IMR-90 (cell line): ENCODE results near the gene TM4SF5. TPM values are rescaled to one million over a fixed set of nuclear protein-coding genes. Genes with fewer than 3 reads are reported as not detected.

Experiments
- ATAC-seq: fragments of 200-7000 bp; cut with Tn5 transposase; 2 replicates; pipeline ENCODE4 v1.9.1; 2020; ENCODE audit warnings: low read depth, mild to moderate bottlenecking, moderate library complexity
- BruUV-seq: library from RNA; stranded (reverse); fragments of 400-500 nt; replicated peaks from 2 replicates; lab custom pipeline; 2021; lab: Mats Ljungman, UMichigan
- CTCF ChIA-PET: fragments of 300-600 bp; formaldehyde crosslinking; extraction: SDS; loops from one replicate; lab custom pipeline; 2021; ENCODE audit warnings: antibody characterized with exemption; lab: Yijun Ruan, JAX
- POLR2A ChIA-PET: fragments of 300-600 bp; sonication (Branson Sonifier 250); formaldehyde crosslinking; loops from one replicate; lab custom pipeline; 2022; ENCODE audit warnings: antibody characterized with exemption; ENCODE audit not compliant: unreplicated experiment; lab: Charles Lee
- DNase-seq: peaks from one replicate; pipeline ENCODE4 v3.0.0; 2013
- H2AFZ ChIP-seq: replicated peaks from 2 replicates; pipeline ENCODE3; 2013; ENCODE audit warnings: low read length, mild to moderate bottlenecking; ENCODE audit not compliant: poor library complexity
- H2AK5ac ChIP-seq: 2 replicates; pipeline ENCODE4 v1.6.1; 2013; ENCODE audit warnings: low read depth, low read length, inconsistent platforms
- H2AK9ac ChIP-seq: replicated peaks from 2 replicates; pipeline ENCODE3; 2013; ENCODE audit warnings: mild to moderate bottlenecking, low read depth, low read length, moderate library complexity; ENCODE audit not compliant: poor library complexity
- H2BK120ac ChIP-seq: 2 replicates; pipeline ENCODE4 v1.6.1; 2013; ENCODE audit warnings: low read depth, low read length, inconsistent platforms
- H2BK15ac ChIP-seq: 3 replicates; pipeline ENCODE4 v1.6.1; 2013; ENCODE audit warnings: low read depth, low read length, inconsistent platforms
- H2BK20ac ChIP-seq: 2 replicates; pipeline ENCODE4 v1.6.1; 2013; ENCODE audit warnings: low read depth, mild to moderate bottlenecking, inconsistent platforms, low read length, moderate library complexity
- H2BK5ac ChIP-seq: 2 replicates; pipeline ENCODE4 v1.6.1; 2013; ENCODE audit warnings: mild to moderate bottlenecking, low read depth, low read length, inconsistent platforms; ENCODE audit not compliant: poor library complexity, severe bottlenecking
- H3K14ac ChIP-seq: replicated peaks from 2 replicates; pipeline ENCODE4 v1.6.1; 2013; ENCODE audit warnings: low read depth, low read length, inconsistent platforms
- H3K18ac ChIP-seq: 2 replicates; pipeline ENCODE4 v1.6.1; 2013; ENCODE audit warnings: low read depth, low read length, control low read depth
- H3K23ac ChIP-seq: 2 replicates; pipeline ENCODE4 v1.6.1; 2013; ENCODE audit warnings: low read depth, low read length, inconsistent platforms
- H3K27ac ChIP-seq: 2 replicates; pipeline ENCODE4 v1.5.1; 2013; ENCODE audit warnings: mild to moderate bottlenecking, control low read depth, low read length; ENCODE audit not compliant: insufficient read depth
- H3K27me3 ChIP-seq: 2 replicates; pipeline ENCODE4 v1.6.1; 2013; ENCODE audit warnings: low read length; ENCODE audit not compliant: control insufficient read depth, insufficient read depth
- H3K36me3 ChIP-seq: 2 replicates; pipeline ENCODE4 v1.6.1; 2013; ENCODE audit warnings: low read length, mixed read lengths; ENCODE audit not compliant: control insufficient read depth, insufficient read depth
- H3K4ac ChIP-seq: 2 replicates; pipeline ENCODE4 v1.6.1; 2013; ENCODE audit warnings: low read depth, low read length, inconsistent platforms
- H3K4me1 ChIP-seq: 2 replicates; pipeline ENCODE4 v1.6.1; 2013; ENCODE audit warnings: low read length, mixed read lengths; ENCODE audit not compliant: control insufficient read depth, insufficient read depth
- H3K4me2 ChIP-seq: 2 replicates; pipeline ENCODE4 v1.6.1; 2013; ENCODE audit warnings: low read depth, mild to moderate bottlenecking, control low read depth, low read length, moderate library complexity
- H3K4me3 ChIP-seq: 2 replicates; pipeline ENCODE4 v1.5.1; 2013; ENCODE audit warnings: low read depth, mild to moderate bottlenecking, control low read depth, low read length, moderate library complexity; ENCODE audit not compliant: insufficient read depth
- H3K56ac ChIP-seq: 2 replicates; pipeline ENCODE4 v1.6.1; 2013; ENCODE audit warnings: low read length, inconsistent platforms; ENCODE audit not compliant: insufficient read depth; ENCODE audit errors: extremely low read depth
- H3K79me1 ChIP-seq, 2 experiments: 2 replicates each; pipeline ENCODE4 v1.6.1; 2013; ENCODE audit warnings: low read length in 2 of 2, inconsistent platforms in 1 of 2, low read depth in 1 of 2
- H3K9ac ChIP-seq: 2 replicates; pipeline ENCODE4 v1.6.1; 2013; ENCODE audit warnings: low read depth, low read length, control low read depth
- H3K9me1 ChIP-seq: 2 replicates; pipeline ENCODE4 v1.6.1; 2013; ENCODE audit warnings: low read length, inconsistent platforms; ENCODE audit not compliant: insufficient read depth
- H3K9me3 ChIP-seq: 2 replicates; pipeline ENCODE4 v1.6.1; 2013; ENCODE audit warnings: low read length; ENCODE audit not compliant: control insufficient read depth, insufficient read depth
- H4K20me1 ChIP-seq: 2 replicates; pipeline ENCODE4 v1.6.1; 2013; ENCODE audit warnings: low read length, inconsistent platforms; ENCODE audit not compliant: insufficient read depth
- H4K5ac ChIP-seq: 2 replicates; pipeline ENCODE4 v1.6.1; 2013; ENCODE audit warnings: mild to moderate bottlenecking, low read depth, low read length, control low read depth
- H4K8ac ChIP-seq, 2 experiments: 2 replicates each; pipeline ENCODE4 v1.6.1; 2013; ENCODE audit warnings: low read depth in 2 of 2, low read length in 2 of 2, control low read depth in 1 of 2, inconsistent platforms in 1 of 2
- H4K91ac ChIP-seq: 2 replicates; pipeline ENCODE4 v1.6.1; 2013; ENCODE audit warnings: low read depth, low read length, inconsistent platforms; ENCODE audit not compliant: insufficient read depth
- RAD21 ChIP-seq: IDR thresholded peaks from 2 replicates; pipeline ENCODE4 v1.6.1; 2012; ENCODE audit warnings: low read length, improper control_type of control experiment
- RFX5 ChIP-seq: IDR thresholded peaks from 2 replicates; pipeline ENCODE4 v1.8.0; 2012; ENCODE audit warnings: low read depth, mild to moderate bottlenecking, low read length, moderate library complexity
- WGBS, 2 experiments: methylation state at CpG; one replicate each; pipeline versions ENCODE4 v1.1.5 to v1.1.7; 2013; ENCODE audit warnings: missing lambda C conversion rate in 2 of 2; ENCODE audit not compliant: insufficient read length in 1 of 2; ENCODE audit errors: extremely low coverage in 2 of 2; 5-methylcytosine and 5-hydroxymethylcytosine counted together
- dilution Hi-C: fragments of 300-500 bp; cut with HindIII; formaldehyde crosslinking; loops from one replicate; pipeline ENCODE4 v1.14.3; 2018; ENCODE audit warnings: low sequenced_read_pairs; ENCODE audit not compliant: unreplicated experiment
- in situ Hi-C: fragments of 300-500 bp; cut with MboI; formaldehyde crosslinking; loops from 3 replicates; pipeline ENCODE4 v1.14.3; 2019; ENCODE audit warnings: low sequenced_read_pairs, inconsistent platforms, mixed read lengths
- intact Hi-C: fragments of 100-400 bp; cut with micrococcal nuclease; formaldehyde crosslinking; loops from 2 replicates; pipeline ENCODE4 v1.10.0; 2022
- polyA plus RNA-seq, 3 experiments: library from polyadenylated mRNA; depleted of rRNA; stranded (reverse); fragments of >200 nt; gene quantifications; 2 replicates each; pipeline ENCODE4 v1.2.3, GENCODE V29; 2012; ENCODE audit warnings: low replicate concordance in 1 of 3
- total RNA-seq: library from RNA; depleted of rRNA; stranded (reverse); fragments of >200 nt; gene quantifications from 2 replicates; pipeline ENCODE4 v1.2.3, GENCODE V29; 2012
- TF ChIP-seq, protein P1 (sequence below): fragments of 150-350 bp; IDR thresholded peaks from 2 replicates; pipeline ENCODE4 v1.6.1; 2016; ENCODE audit warnings: low read depth, mild to moderate bottlenecking, low read length, moderate library complexity, borderline replicate concordance

Gene TM4SF5
- total and polyA plus RNA-seq, 2 of the 4 experiments (the other 2 are of a cell fraction) = not detected

DNA sequence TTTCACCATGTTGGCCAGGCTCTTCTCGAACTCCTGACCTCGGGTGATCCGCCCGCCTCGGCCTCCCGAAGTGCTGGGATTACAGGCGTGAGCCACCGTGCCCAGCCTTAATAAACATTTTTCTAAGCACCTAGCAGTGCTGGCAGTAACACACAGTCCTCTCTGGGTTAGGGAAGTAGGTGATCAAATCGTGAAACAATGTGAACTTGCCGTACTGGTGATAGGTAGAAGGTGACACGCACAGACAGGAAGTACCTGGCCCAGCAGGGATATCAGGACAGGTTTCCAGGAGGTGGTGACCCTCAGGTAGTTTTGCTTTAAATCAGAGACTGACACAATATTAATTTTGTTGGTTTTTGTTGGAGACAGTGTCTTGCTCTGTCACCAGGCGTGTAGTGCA, 39.8 kb downstream of the TM4SF5 start:
- no peak for DNase-seq
- WGBS, 2 experiments = 98% methylated on average over 9 of the region's 12 CpGs; no CpG with 5 or more reads in 1 of the 2 experiments
- Histone ChIP-seq H3K9ac (no peak overlapping the region), H2BK5ac (no peak overlapping the region), H3K9me3 (no peaks in the 10 kb centered on the region), H4K5ac (no peak overlapping the region), H4K91ac (no peak overlapping the region), H4K20me1 (peaks cover 11% of the 10 kb centered on the region), H3K79me1 (peaks cover 0 to 18% of the 10 kb centered on the region in 2 experiments; a peak in 3 of 4 replicates), H4K8ac (no peak overlapping the region), H3K27me3 (no peaks in the 10 kb centered on the region), H3K23ac (no peak overlapping the region), H2AK9ac (no peak overlapping the region), H2BK120ac (no peak overlapping the region), H3K9me1 (0 out of 2 replicates have a peak, but pooled peaks cover 4% of the 10 kb centered on the region), H3K4me1 (peaks cover 4% of the 10 kb centered on the region; the same call in 1 of the 2 replicates), H3K4me2 (no peak overlapping the region), H3K27ac (no peak overlapping the region), H2BK20ac (no peak overlapping the region), H2AFZ (no peak overlapping the region), H3K36me3 (peaks cover 39% of the 10 kb centered on the region), H3K4me3 (no peak overlapping the region), H3K14ac (no peak overlapping the region), H2AK5ac (no peak overlapping the region), H3K56ac (no peak overlapping the region), H3K18ac (no peak overlapping the region), H3K4ac (no peak overlapping the region), H2BK15ac (no peak overlapping the region)
- intact Hi-C loops = no loop called here
- ATAC-seq = no peak
- in situ Hi-C loops = no loop called here
- TF ChIP-seq, protein P1, sequence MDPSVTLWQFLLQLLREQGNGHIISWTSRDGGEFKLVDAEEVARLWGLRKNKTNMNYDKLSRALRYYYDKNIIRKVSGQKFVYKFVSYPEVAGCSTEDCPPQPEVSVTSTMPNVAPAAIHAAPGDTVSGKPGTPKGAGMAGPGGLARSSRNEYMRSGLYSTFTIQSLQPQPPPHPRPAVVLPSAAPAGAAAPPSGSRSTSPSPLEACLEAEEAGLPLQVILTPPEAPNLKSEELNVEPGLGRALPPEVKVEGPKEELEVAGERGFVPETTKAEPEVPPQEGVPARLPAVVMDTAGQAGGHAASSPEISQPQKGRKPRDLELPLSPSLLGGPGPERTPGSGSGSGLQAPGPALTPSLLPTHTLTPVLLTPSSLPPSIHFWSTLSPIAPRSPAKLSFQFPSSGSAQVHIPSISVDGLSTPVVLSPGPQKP = no peak
- no peak for TF ChIP-seq RAD21
- TF ChIP-seq RFX5 = no peak
- ChIA-PET POLR2A (no interaction called here), CTCF (no interaction called here)
- BruUV-seq = no TSS peak
- dilution Hi-C loops = no loop called here
